ENCODE measurements around the gene ACBD5.

Gene ACBD5

DNA sequence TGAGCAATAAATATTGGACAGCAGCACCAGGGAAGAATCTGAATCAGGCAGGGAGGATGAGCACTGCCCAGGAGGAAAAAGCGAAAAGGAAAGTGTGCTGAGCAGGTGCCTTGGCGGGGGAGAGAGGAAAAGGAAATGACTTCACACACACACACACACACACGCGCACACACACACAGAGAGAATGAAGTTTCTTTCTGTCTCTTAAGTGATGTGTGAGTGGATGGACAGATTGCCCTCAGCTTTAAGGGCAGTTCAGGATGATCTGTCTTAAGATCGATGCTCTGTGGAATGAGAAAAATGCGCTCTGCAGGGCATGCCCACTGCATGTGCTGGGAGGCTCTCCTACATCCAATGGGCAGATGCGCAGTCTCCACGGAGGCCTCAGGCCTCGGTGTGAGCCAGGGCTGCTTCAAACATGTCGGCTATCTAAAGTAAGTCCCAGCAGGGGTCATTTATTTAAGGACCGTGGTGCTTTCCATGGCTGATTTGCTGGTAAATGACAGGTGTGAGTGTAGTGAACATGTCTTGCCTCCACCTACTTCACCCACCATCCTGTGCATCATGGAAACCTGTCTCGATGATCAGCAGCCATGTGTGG is 2.5 kb upstream of the ACBD5 start:
- H3K79me2 ChIP-seq (ENCODE audit: control insufficient read depth, insufficient read depth, low read length, poor library complexity), result peaks cover 15% of the 10 kb centered on the region

GRCh38 chr10:27242473-27242950 is 1.9 kb upstream of the ACBD5 start:
- no peak overlapping the region for H3K14ac ChIP-seq (ENCODE audit: low read length)
- peaks cover 23% of the 10 kb centered on the region for H3K79me1 ChIP-seq (ENCODE audit: low read length)
- H2AFZ ChIP-seq (ENCODE audit: insufficient read depth, low read length, poor library complexity), result peak overlapping the region; percentile 99
- peak overlapping the region; percentile 98 for H4K8ac ChIP-seq (ENCODE audit: low read depth, low read length)
- no peak overlapping the region for H3K18ac ChIP-seq (ENCODE audit: low read length)
- no peak overlapping the region for H2AK5ac ChIP-seq (ENCODE audit: low read length)
- H3K4me1 ChIP-seq (ENCODE audit: control insufficient read depth in 1 of 2, insufficient read depth in 2 of 2, low read length in 2 of 2), result peaks cover 4% of the 10 kb centered on the region in 2 experiments
- no peak overlapping the region for H2BK5ac ChIP-seq (ENCODE audit: low read depth, low read length, poor library complexity)
- peaks cover 15% of the 10 kb centered on the region for H3K79me2 ChIP-seq (ENCODE audit: control insufficient read depth, insufficient read depth, low read length, poor library complexity)
- H4K91ac ChIP-seq (ENCODE audit: low read depth, low read length), result no peak overlapping the region
- no peak overlapping the region for H3K9ac ChIP-seq (ENCODE audit: low read length)
- no peak overlapping the region for H3K4me3 ChIP-seq (ENCODE audit: low read depth, low read length)
- no peak overlapping the region for H2BK12ac ChIP-seq (ENCODE audit: low read length)
- no peak overlapping the region for H3K4ac ChIP-seq (ENCODE audit: low read depth, low read length)
- no peaks in the 10 kb centered on the region for H3K27me3 ChIP-seq (ENCODE audit: insufficient read depth, low read length)
- no peak overlapping the region for H2BK120ac ChIP-seq (ENCODE audit: insufficient read depth, low read length, poor library complexity)
- H3K27ac ChIP-seq (ENCODE audit: low read depth, low read length), result peak overlapping the region; percentile 99
- H3K9me3 ChIP-seq (ENCODE audit: insufficient read depth, low read depth, low read length), result no peaks in the 10 kb centered on the region
- H4K12ac ChIP-seq (ENCODE audit: low read depth, low read length), result no peak overlapping the region
- no CpG with 5 or more reads among the region's 6 CpGs for WGBS (ENCODE audit: extremely low coverage, insufficient coverage, insufficient read length)
- peaks cover 0 to 2% of the 10 kb centered on the region in 2 experiments for H3K36me3 ChIP-seq (ENCODE audit: control insufficient read depth in 1 of 2, insufficient read depth in 2 of 2, low read length in 2 of 2)
- H3K4me2 ChIP-seq (ENCODE audit: low read length), result peak overlapping the region; percentile 95
- no peak for DNase-seq
- H3K23ac ChIP-seq (ENCODE audit: low read length), result no peak overlapping the region

More for the DNA sequence above, 2.5 kb upstream of the ACBD5 start:
- Histone ChIP-seq H3K9ac (ENCODE audit: low read length) (peak overlapping the region; percentile 80), H4K91ac (ENCODE audit: low read depth, low read length) (peak overlapping the region; percentile 87), H3K23ac (ENCODE audit: low read length) (no peak overlapping the region), H4K12ac (ENCODE audit: low read depth, low read length) (peak overlapping the region; percentile 81), H4K8ac (ENCODE audit: low read depth, low read length) (peak overlapping the region; percentile 97), H2BK5ac (ENCODE audit: low read depth, low read length, poor library complexity) (peak overlapping the region; percentile 2), H3K4me1 (ENCODE audit: control insufficient read depth in 1 of 2, insufficient read depth in 2 of 2, low read length in 2 of 2) (peaks cover 4% of the 10 kb centered on the region in 2 experiments), H3K27ac (ENCODE audit: low read depth, low read length) (peak overlapping the region; percentile 56), H3K4me3 (ENCODE audit: low read depth, low read length) (peak overlapping the region; percentile 76), H2BK12ac (ENCODE audit: low read length) (no peak overlapping the region), H3K36me3 (ENCODE audit: control insufficient read depth in 1 of 2, insufficient read depth in 2 of 2, low read length in 2 of 2) (peaks cover 0 to 2% of the 10 kb centered on the region in 2 experiments), H2BK120ac (ENCODE audit: insufficient read depth, low read length, poor library complexity) (no peak overlapping the region), H3K9me3 (ENCODE audit: insufficient read depth, low read depth, low read length) (no peaks in the 10 kb centered on the region), H3K14ac (ENCODE audit: low read length) (peak overlapping the region; percentile 74), H2AFZ (ENCODE audit: insufficient read depth, low read length, poor library complexity) (peak overlapping the region; percentile 77), H3K79me1 (ENCODE audit: low read length) (peaks cover 23% of the 10 kb centered on the region), H3K27me3 (ENCODE audit: insufficient read depth, low read length) (no peaks in the 10 kb centered on the region), H3K18ac (ENCODE audit: low read length) (peak overlapping the region; percentile 89), H3K4me2 (ENCODE audit: low read length) (peak overlapping the region; percentile 77), H3K4ac (ENCODE audit: low read depth, low read length) (no peak overlapping the region), H2AK5ac (ENCODE audit: low read length) (peak overlapping the region; percentile 49)
- DNase-seq, result peak; percentile 21 to 52
- no CpG with 5 or more reads among the region's 12 CpGs for WGBS (ENCODE audit: extremely low coverage, insufficient coverage, insufficient read length)

DNA sequence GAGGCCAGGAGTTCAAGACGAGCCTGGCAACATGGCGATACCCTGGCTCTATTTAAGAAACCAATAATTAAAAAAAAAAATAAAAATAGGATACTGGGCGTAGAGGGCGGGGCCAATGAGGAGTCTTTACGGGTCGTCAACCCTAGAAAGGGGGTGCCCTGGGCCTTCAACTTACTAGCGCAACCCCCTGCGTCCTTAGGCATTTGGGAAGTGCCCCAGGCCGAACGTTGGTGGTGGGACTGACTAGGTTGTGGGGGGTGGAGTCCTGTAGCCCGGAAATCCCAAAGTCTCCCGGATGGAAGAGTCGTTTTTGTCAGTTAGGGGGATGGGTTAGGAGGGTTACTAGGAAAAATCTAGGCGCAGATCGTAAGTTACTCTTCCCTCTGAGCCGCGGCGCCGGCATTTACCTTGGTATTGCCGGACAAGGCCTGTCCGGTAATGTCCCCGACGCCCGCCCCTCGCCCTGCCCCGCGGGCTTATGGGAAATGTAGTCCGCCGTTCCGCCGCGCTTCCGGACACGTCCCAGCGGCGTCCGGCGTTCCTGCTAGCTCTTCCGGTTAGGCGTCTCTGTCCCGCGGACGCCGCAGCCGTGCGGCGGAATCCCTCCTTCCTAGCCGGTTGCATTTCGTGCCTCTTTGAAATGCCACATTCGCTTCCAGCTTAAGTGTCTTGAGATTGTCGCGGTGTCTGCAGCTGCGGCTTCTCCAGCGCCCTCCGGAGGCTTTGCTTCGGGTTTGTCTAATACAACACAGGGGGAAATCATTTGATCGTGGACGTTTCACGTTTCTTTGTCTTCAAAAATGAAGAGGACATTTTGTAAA is 1.3 kb upstream of the ACBD5 start:
- H2BK12ac ChIP-seq (ENCODE audit: low read length), result no peak overlapping the region
- no peak overlapping the region for H3K4ac ChIP-seq (ENCODE audit: low read depth, low read length)
- no peak overlapping the region for H3K23ac ChIP-seq (ENCODE audit: low read length)
- no peak overlapping the region for H2AK5ac ChIP-seq (ENCODE audit: low read length)
- H3K27ac ChIP-seq (ENCODE audit: low read depth, low read length), result peak overlapping the region; percentile 99
- H3K27me3 ChIP-seq (ENCODE audit: insufficient read depth, low read length), result no peaks in the 10 kb centered on the region
- peaks cover 15% of the 10 kb centered on the region for H3K79me2 ChIP-seq (ENCODE audit: control insufficient read depth, insufficient read depth, low read length, poor library complexity)
- H3K9ac ChIP-seq (ENCODE audit: low read length), result peak overlapping the region; percentile 97
- H4K12ac ChIP-seq (ENCODE audit: low read depth, low read length), result peak overlapping the region; percentile 91
- H3K9me3 ChIP-seq (ENCODE audit: insufficient read depth, low read depth, low read length), result no peaks in the 10 kb centered on the region
- peak overlapping the region; percentile 98 for H4K8ac ChIP-seq (ENCODE audit: low read depth, low read length)
- WGBS (ENCODE audit: extremely low coverage, insufficient coverage, insufficient read length), result no CpG with 5 or more reads among the region's 59 CpGs
- H3K14ac ChIP-seq (ENCODE audit: low read length), result peak overlapping the region; percentile 95
- peak overlapping the region; percentile 90 for H4K91ac ChIP-seq (ENCODE audit: low read depth, low read length)
- peak overlapping the region; percentile 89 for H3K18ac ChIP-seq (ENCODE audit: low read length)
- H3K79me1 ChIP-seq (ENCODE audit: low read length), result peaks cover 23% of the 10 kb centered on the region
- peak; percentile 96 to 98 for DNase-seq
- H3K4me1 ChIP-seq (ENCODE audit: control insufficient read depth in 1 of 2, insufficient read depth in 2 of 2, low read length in 2 of 2), result peaks cover 4% of the 10 kb centered on the region in 2 experiments
- H3K36me3 ChIP-seq (ENCODE audit: control insufficient read depth in 1 of 2, insufficient read depth in 2 of 2, low read length in 2 of 2), result peaks cover 0 to 2% of the 10 kb centered on the region in 2 experiments
- peak overlapping the region; percentile 77 for H2BK120ac ChIP-seq (ENCODE audit: insufficient read depth, low read length, poor library complexity)
- peak overlapping the region; percentile 73 for H3K4me3 ChIP-seq (ENCODE audit: low read depth, low read length)
- H2BK5ac ChIP-seq (ENCODE audit: low read depth, low read length, poor library complexity), result peak overlapping the region; percentile 85
- H2AFZ ChIP-seq (ENCODE audit: insufficient read depth, low read length, poor library complexity), result peak overlapping the region; percentile 99
- H3K4me2 ChIP-seq (ENCODE audit: low read length), result peak overlapping the region; percentile 95

- H3K4me3 ChIP-seq (ENCODE audit: low read depth, low read length), result peak overlapping the region; percentile 73
- H3K4me1 ChIP-seq (ENCODE audit: control insufficient read depth in 1 of 2, insufficient read depth in 2 of 2, low read length in 2 of 2), result peaks cover 4% of the 10 kb centered on the region in 2 experiments
- peak overlapping the region; percentile 91 for H4K8ac ChIP-seq (ENCODE audit: low read depth, low read length)
- peak overlapping the region; percentile 84 for H4K91ac ChIP-seq (ENCODE audit: low read depth, low read length)
- peak overlapping the region; percentile 45 for H2BK5ac ChIP-seq (ENCODE audit: low read depth, low read length, poor library complexity)
- no peaks in the 10 kb centered on the region for H3K27me3 ChIP-seq (ENCODE audit: insufficient read depth, low read length)
- H3K14ac ChIP-seq (ENCODE audit: low read length), result peak overlapping the region; percentile 58
- peak overlapping the region; percentile 65 for H2AK5ac ChIP-seq (ENCODE audit: low read length)
- peak; percentile 33 to 59 for DNase-seq
- H2BK12ac ChIP-seq (ENCODE audit: low read length), result no peak overlapping the region
- H3K23ac ChIP-seq (ENCODE audit: low read length), result no peak overlapping the region
- peak overlapping the region; percentile 52 for H3K4ac ChIP-seq (ENCODE audit: low read depth, low read length)
- peak overlapping the region; percentile 95 for H3K4me2 ChIP-seq (ENCODE audit: low read length)
- H3K18ac ChIP-seq (ENCODE audit: low read length), result peak overlapping the region; percentile 71
- H3K9ac ChIP-seq (ENCODE audit: low read length), result peak overlapping the region; percentile 43
- WGBS (ENCODE audit: extremely low coverage, insufficient coverage, insufficient read length), result no CpG with 5 or more reads among the region's 33 CpGs
- peaks cover 23% of the 10 kb centered on the region for H3K79me1 ChIP-seq (ENCODE audit: low read length)
- H3K27ac ChIP-seq (ENCODE audit: low read depth, low read length), result peak overlapping the region; percentile 99
- peaks cover 15% of the 10 kb centered on the region for H3K79me2 ChIP-seq (ENCODE audit: control insufficient read depth, insufficient read depth, low read length, poor library complexity)
- peak overlapping the region; percentile 59 for H2BK120ac ChIP-seq (ENCODE audit: insufficient read depth, low read length, poor library complexity)
- H3K36me3 ChIP-seq (ENCODE audit: control insufficient read depth in 1 of 2, insufficient read depth in 2 of 2, low read length in 2 of 2), result peaks cover 0 to 2% of the 10 kb centered on the region in 2 experiments
- H4K12ac ChIP-seq (ENCODE audit: low read depth, low read length), result peak overlapping the region; percentile 45
- no peaks in the 10 kb centered on the region for H3K9me3 ChIP-seq (ENCODE audit: insufficient read depth, low read depth, low read length)
- H2AFZ ChIP-seq (ENCODE audit: insufficient read depth, low read length, poor library complexity), result peak overlapping the region; percentile 72
These were observed 534 bp upstream of the ACBD5 start for GRCh38 chr10:27241010-27241651.
